Astrocyte of the cerebellum (primary cell): ENCODE data around the gene HK2.
"Not testable (repeated sequence)": the region's sequence is repeated elsewhere in the genome, so short reads cannot be mapped to it uniquely, and the experiment has no call there.

Experiments
- DNase-seq: peaks from one replicate; pipeline ENCODE4 v3.0.0-alpha.2; 2011; ENCODE audit warnings: low read depth
- H3K4me3 ChIP-seq: 2 replicates; pipeline ENCODE4 v1.5.1; 2011; ENCODE audit warnings: mild to moderate bottlenecking, low read depth, low read length, moderate library complexity
- in situ Hi-C: cut with HindIII; loops from 2 replicates; pipeline ENCODE4 v1.10.0; 2017; ENCODE audit warnings: low sequenced_read_pairs
- TF ChIP-seq, protein P1 (sequence below): IDR thresholded peaks from 2 replicates; pipeline ENCODE4 v1.5.1; 2012; ENCODE audit warnings: low read length, low read depth, moderate library complexity, mild to moderate bottlenecking; ENCODE audit errors: missing control alignments

The HK2 gene

DNA sequence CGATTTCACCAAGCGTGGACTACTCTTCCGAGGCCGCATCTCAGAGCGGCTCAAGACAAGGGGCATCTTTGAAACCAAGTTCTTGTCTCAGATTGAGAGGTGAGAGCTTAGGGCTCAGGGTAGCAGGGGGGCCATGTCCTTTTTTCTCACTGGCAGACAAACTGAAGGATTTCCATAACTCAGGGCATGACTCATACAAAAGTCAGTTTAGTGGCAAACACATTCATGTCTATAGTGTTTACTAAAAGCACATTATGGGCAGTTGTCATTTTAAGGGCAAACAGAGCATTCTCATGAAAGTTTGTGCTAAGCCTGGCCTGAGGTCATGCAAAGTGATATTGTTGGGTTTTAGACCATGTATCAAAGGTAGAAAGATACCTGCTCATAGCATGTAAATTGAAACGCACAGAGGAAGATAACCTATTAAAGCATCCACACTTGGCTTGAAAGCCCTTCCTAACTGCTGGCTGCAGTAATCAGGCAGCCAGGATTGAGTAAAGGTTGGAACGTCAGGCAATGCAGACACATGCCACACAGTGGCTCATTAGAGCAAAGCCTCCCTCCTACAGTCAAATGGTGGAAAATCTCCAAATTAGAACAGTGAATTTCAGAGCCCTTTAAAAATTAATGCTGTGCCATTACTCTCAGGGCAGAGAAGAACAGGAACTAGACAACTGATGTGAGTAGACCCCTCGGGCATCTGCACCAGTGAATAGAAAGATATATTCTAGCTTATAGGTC, 54.2 kb downstream of the HK2 start:
- TF ChIP-seq, protein P1, sequence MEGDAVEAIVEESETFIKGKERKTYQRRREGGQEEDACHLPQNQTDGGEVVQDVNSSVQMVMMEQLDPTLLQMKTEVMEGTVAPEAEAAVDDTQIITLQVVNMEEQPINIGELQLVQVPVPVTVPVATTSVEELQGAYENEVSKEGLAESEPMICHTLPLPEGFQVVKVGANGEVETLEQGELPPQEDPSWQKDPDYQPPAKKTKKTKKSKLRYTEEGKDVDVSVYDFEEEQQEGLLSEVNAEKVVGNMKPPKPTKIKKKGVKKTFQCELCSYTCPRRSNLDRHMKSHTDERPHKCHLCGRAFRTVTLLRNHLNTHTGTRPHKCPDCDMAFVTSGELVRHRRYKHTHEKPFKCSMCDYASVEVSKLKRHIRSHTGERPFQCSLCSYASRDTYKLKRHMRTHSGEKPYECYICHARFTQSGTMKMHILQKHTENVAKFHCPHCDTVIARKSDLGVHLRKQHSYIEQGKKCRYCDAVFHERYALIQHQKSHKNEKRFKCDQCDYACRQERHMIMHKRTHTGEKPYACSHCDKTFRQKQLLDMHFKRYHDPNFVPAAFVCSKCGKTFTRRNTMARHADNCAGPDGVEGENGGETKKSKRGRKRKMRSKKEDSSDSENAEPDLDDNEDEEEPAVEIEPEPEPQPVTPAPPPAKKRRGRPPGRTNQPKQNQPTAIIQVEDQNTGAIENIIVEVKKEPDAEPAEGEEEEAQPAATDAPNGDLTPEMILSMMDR = no peak
- in situ Hi-C loops = no loop called here
- no peak for DNase-seq
- no peak overlapping the region for H3K4me3 ChIP-seq

GRCh38 chr2:74889159-74889558, 55.2 kb downstream of the HK2 start:
- in situ Hi-C loops = no loop called here
- no peak overlapping the region for H3K4me3 ChIP-seq
- TF ChIP-seq, protein P1 = no peak
- no peak for DNase-seq

- TF ChIP-seq, protein P1 = no peak
- no peak overlapping the region for H3K4me3 ChIP-seq
- no peak for DNase-seq
- in situ Hi-C loops = no loop called here
These were observed 56.8 kb downstream of the HK2 start for GRCh38 chr2:74890711-74891110.

DNA sequence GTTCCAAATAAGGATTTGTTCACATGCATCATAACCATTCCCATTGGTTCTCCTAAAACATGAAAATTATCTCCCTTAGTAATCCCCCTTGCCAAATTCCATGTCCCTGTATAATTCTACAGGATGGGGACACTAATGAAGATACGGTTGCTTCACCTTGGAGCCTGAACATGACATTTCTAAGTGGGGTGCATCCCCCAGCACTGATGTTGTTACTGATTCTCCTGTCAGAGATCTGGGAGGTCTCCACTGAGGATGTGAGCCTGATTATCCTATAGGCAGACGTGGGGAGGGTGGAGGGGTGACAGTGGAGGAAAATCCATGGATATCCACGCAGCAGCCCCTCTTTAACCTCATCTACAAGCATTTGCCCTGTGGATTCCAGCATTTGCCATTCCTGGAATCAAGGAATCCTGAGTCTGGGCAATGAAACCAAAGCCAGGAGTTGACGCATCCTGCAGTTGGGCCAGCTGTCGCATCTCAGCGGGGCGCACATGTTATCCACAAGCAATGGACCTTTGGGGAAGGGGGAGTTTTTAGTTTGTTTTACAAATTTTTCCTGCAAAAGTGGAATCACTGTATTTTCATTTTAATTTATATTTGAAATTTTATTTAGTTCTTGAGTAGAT, 57.3 kb downstream of the HK2 start:
- TF ChIP-seq, protein P1 = no peak
- DNase-seq = no peak
- H3K4me3 ChIP-seq = no peak overlapping the region
- in situ Hi-C loops = no loop called here

- DNase-seq, in situ Hi-C loops, H3K4me3 ChIP-seq: not testable (repeated sequence)
These were observed 57.9 kb downstream of the HK2 start for GRCh38 chr2:74891816-74892215.

- no peak overlapping the region for H3K4me3 ChIP-seq
- DNase-seq = no peak
- TF ChIP-seq, protein P1 = no peak
- in situ Hi-C loops = no loop called here
These were observed 58.7 kb downstream of the HK2 start for GRCh38 chr2:74892609-74893008.

DNA sequence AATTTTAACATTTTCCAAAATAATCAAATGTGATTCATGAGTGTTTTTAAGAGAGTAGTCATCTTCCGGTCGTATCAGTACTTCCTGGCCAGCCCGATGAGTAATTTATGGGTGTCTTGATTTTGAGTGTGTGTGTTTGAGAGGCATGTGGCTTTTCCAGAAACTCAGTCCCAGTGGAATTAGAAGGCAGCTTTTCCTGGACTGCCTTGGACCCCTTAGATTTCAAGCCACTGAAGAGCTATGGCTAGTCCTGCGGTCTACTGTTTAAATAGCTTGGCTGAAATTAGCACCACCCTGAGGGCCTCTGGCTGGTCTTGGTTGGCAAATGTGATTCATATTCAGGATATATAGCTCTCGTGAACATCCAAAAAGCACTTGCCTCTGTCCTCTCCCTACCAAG, 59.4 kb downstream of the HK2 start:
- H3K4me3 ChIP-seq = no peak overlapping the region
- TF ChIP-seq, protein P1 = no peak
- DNase-seq = no peak
- in situ Hi-C loops = no loop called here
